HTERT RPE-1 (cell line): Measurements from ENCODE around the gene PVR.
"Not testable (repeated sequence)": the region's sequence is repeated elsewhere in the genome, so short reads cannot be mapped to it uniquely, and the experiment has no call there.

Experiments
- in situ Hi-C: fragments of 300-500 bp; cut with MboI; formaldehyde crosslinking; loops from 4 replicates; pipeline ENCODE4 v1.14.3; 2020; ENCODE audit warnings: low sequenced_read_pairs

Gene PVR, protein sequence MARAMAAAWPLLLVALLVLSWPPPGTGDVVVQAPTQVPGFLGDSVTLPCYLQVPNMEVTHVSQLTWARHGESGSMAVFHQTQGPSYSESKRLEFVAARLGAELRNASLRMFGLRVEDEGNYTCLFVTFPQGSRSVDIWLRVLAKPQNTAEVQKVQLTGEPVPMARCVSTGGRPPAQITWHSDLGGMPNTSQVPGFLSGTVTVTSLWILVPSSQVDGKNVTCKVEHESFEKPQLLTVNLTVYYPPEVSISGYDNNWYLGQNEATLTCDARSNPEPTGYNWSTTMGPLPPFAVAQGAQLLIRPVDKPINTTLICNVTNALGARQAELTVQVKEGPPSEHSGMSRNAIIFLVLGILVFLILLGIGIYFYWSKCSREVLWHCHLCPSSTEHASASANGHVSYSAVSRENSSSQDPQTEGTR

GRCh38 chr19:44643605-44644401 lies at the start of gene PVR:
Gene PVR (plus strand): TSS chr19:44643910. CDS start chr19:44644097, 187 bp downstream.
- in situ Hi-C loops = no loop called here

DNA sequence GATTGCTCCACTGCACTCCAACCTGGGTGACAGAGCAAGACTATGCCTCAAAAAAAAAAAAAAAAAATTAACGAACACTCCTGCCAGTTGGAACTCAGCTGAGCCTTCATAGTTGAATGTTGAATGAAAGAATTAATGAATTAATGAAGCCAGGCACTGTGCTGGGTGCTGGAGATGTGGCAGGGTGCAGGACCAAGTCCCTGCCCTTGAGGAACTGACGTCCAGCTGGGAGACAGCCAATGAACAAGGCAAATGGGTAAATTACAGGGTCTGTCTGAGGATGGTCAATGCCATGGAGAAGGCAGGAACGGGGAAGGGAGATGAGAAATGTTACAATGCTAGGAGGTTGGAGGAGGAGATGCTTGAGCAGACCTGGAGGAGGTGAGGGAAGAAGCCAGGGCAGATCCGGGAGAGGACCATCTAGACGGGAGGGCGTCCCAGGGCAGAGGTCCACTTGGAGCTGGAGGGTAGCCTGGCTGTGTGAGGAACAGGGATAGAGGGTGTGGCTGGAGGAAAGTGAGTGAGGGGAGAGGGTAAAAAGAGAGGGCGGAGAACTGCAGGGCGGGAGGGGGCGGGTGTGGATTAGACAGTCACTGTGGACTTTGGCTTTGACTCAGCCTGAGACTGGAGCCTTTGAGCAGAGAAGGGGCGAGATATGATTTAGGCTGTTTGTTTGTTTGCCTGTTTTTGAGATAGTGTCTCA lies 47.1 kb upstream of the PVR start:
- in situ Hi-C loops = no loop called here

DNA sequence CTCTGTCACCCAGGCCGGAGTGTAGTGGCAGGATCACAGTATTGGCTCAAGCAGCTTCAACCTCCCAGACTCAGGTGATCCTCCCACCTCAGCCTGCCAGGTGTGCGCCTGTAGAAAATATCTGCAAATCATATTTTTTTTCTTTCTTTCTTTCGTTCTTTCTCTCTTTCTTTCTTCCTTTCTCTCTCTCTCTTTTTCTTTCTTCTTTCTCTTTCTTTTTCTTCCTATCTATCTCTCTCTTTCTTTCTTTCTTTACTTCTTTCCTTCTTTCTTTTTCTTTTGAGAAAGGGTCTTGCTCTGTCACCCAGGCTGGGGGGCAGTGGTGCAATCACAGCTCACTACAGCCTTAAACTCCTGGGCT lies 46.6 kb upstream of the PVR start:
- in situ Hi-C loops = no loop called here

DNA sequence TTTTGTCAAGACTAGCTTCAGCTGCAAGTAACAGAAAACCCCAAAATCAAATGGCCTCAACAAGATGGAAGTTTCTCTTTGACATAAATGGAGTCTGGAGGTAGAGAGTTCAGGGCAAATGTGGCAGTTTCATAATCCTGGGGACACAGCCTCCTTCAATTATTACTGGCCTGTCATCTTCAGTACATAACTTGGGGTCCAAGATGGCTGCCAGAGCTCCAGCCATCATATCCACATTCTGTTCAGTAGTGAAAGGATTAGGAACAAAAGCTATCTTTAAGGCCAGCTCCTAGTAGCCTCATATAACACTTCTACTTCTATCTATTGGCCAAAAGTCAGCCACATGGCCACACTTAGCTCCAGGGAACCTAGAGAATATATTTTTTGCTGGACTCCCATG lies 45.4 kb upstream of the PVR start:
- in situ Hi-C loops = no loop called here

DNA sequence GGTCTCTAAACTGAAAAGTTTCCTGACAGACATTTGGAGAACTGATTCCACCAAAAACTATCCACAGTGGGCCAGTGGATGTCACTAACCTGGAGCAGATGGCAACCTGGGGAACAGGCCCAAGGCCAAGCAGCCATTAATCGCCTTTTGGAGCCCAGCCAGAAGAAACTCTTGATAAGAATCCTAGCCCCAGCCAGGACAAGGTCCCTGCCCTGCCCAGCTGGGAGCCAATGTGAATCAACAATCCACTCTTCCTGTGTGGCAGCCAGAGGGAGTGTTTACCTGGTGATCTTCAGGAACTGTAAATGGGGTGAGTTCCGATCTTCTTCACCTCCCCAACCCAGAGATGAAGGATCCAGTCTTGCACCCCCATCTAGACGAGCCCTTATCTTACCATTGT lies 44.8 kb upstream of the PVR start:
- in situ Hi-C loops = no loop called here

- in situ Hi-C loops = no loop called here
Measured at GRCh38 chr19:44600466-44600865, 43.2 kb upstream of the PVR start.

DNA sequence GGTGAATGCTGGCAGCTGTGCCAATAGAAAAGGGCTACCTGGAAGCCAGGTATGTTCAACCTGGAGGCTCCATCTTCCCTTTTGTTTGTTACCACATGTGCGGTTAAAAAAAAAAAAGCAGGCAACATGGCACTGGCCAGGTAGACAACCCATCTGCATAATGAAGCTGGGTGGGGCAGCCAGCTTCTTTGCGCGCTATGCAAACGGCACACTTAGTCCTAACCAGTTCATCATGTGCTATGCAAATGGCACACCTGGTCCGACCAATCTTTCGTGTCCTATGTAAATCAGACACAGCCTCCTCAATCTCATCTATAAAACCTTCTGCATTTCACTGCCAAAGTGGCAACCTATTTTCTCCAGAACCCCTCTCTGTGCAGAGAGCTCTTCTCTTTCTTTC lies 41.6 kb upstream of the PVR start:
- in situ Hi-C loops = no loop called here

DNA sequence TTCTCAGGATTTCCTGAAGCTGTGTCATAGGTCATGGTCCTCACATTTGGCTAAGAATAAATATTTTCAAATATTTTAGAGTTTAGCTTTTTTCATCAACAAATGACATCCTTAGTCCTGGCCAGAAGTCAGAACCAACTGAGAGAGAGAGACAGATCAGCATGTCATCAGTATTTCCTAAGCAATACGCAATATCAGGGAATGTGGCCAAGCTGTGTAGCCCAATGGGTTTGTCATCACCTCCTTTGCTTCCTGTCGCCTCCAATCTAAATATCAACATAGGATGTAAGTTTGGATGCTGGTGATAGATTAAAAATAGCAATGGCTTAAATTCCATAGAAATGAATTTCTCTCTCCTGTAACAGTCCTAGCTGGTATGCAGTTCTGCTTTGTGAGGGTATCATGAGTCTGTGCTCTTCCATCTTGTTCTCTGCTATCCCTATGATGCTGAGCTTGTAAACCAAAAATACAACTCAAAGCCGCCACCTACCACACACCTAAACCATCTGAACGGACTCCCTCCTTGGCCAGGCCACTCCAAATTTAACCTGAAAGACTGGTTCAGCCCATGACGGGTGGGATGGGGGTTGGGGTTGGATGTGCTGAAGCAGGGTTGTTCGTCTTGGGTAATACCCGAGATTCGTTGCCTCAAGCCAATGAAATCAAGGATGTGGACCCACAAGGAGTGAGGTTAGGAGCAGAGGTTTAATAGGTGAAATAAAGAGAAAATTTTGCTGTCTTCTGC lies 40.3 kb upstream of the PVR start:
- in situ Hi-C loops = no loop called here

GRCh38 chr19:44604241-44604640 lies 39.5 kb upstream of the PVR start:
- in situ Hi-C loops = no loop called here

GRCh38 chr19:44605547-44605946 lies 38.2 kb upstream of the PVR start:
- in situ Hi-C loops = no loop called here

DNA sequence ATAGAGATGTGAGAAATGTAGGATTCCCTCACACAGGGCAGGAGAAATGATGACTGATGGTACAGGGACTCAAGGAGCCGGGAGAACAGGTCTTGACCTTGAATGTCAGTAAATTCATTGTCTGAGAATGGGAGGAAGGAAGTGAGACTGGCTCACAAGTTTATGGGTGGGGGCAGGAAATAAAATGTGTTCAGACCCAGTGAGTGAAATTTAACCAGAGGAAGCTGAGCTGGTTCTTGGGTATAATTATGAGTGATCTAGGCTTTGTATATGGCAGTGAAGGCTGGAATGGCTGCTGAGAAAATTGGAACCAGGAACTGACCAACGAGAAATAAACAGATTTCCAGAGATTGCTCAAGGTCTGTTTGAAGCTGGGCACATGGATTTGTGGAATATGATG lies 36.7 kb upstream of the PVR start:
- in situ Hi-C loops = no loop called here

DNA sequence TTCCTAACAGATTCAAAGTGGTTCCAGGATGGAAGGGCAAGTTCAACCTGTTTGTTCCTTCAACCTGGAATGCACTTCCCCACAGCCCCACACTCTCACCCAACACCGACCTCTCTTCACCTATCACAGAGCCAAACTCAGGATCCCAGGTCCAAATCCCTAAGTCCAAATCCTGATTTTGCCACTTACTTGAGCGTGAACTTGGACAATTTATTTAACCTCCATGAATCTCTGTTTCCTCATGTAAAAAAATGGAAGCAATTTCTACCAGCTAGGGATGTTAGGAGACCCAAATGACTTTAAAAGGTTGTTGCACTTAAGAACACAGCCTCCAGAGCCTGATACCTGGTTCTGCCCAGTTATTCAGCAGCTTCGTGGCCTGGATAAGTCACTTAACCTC lies 35.8 kb upstream of the PVR start:
- in situ Hi-C loops = no loop called here

DNA sequence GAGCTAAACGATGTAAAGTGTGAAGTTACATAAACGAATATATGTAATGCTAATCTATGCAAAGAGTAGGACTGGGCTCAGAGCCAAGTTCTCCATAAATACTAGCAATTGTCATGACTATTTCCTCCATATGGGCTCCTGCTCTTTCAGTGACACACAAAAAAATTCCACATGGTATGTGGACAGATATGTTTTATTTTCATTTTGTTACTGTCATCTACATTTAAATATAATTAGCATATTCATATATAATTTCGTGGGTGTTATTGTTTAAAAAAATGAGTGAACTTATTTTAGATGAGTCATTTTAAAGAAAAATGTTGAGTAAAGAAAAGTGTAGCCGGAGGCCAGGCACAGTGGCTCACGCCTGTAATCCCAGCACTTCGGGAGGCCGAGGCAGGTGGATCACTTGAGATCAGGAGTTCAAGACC lies 35.3 kb upstream of the PVR start:
- in situ Hi-C loops = no loop called here

- in situ Hi-C loops = no loop called here
Measured at GRCh38 chr19:44609219-44609618, 34.5 kb upstream of the PVR start.

DNA sequence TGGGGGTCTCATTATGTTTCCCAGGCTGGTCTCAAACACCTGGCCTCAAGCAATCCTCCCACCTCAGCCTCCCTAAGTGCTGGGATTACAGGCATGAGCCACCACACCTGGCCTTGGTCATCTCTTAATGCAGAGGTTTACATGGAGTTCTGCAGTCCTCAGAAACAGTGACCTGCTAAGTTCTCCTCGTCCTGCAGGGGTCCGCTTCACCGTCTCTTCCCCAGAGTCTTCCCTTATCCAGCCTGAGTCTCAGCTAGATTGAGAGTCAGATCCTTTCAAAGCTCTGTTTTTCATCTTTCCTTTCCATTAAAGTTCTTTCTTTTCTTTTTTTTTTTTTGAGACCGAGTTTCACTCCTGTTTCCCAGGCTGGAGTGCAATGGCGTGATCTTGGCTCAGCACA lies 33.2 kb upstream of the PVR start:
- in situ Hi-C loops = not testable (repeated sequence)

DNA sequence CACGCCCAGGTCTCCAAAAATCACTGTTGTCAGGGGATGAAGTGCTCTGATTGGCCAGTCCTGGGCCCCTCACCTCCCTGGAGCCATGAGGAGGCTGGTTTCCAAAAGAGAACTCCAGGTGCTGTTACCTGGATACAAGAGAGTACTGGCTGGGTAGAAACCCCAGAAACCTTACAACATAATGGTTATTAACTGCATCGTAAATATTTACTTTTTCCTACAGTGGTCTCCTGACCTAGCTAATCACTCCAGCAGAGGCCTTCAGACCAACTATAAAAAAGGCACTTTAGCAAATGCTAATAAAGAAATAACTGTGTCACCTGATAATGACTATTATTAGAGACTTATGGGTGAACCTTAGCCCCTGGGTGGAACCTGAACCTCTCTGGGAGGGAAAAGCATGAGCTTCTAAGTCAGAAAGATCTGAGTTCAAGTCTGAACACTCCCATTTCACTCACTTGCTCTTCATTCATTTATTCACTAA lies 31.9 kb upstream of the PVR start:
- in situ Hi-C loops = no loop called here

DNA sequence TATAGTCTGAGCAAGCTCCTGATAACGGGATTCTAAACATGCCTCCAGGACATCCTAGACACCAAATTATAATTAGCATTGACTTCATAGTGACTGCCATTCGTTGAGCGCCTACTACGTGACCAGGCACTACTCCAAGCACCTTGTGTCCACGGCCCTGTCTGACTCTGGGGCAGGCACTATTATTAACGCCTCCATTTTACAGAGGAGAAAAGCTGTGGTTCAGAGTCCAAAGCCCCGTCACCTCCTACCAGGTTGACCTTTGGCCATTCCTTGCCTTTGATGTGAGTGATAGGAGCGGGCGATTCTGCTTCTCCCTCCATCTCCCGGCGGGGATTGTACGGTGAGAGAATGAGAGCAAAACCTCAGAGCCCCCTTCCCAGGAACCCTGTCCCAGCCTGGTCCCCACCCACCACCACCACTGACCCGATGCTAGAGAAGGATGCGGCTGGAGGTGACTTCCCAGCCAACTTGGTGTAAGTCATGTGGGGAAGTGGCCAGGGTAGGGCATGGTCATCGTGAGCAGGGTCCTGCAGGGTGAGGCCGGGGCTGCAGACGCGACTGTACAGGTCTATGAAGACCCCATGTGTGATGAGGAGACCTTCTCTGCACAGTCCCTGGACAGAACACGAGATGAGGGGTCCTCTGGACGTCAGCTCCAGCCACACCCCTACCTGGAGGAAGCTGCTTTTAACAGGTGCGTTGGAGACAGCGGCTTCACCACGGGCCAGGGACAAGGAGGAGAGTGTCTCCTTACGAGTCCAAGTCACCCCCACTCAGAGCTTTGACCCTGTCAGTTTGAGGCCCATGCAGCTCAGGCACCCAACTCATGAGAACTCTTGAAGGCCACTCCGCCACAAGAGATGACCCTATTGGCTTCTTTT lies 30.2 kb upstream of the PVR start, which contains the start of gene IGSF23:
Gene IGSF23 (plus strand): TSS at position 269 of the 884 bp plus-strand sequence. CDS start 83 bp downstream, at position 352.
- in situ Hi-C loops = no loop called here

GRCh38 chr19:44614313-44614712 lies 29.4 kb upstream of the PVR start:
- in situ Hi-C loops = no loop called here

DNA sequence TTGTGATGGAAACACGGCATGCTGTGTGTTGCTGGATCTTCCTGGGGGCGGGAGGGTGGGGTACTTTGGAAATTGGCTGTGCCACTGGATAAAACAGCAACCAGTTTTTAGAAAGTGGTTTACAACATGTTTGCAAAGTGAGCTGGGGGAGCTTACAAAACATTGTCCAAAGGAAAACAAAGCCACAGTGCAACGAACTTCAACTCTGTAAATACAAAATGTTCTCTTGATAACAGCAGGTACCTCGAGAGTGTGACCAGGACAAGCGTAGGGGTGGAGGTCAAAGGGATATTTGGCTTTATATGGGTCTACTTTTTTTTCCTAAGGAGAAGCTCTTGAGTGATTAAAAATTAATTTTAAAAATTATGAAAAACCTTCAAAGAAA lies 27.9 kb upstream of the PVR start:
- in situ Hi-C loops = no loop called here
